GM12874 (cell line): ENCODE measurements around the gene FIGNL2.

Experiments
- TF ChIP-seq, protein P1 (sequence below): IDR thresholded peaks from 2 replicates; pipeline ENCODE4 v1.5.1; 2011; ENCODE audit warnings: low read depth, mild to moderate bottlenecking, control low read depth, low read length, moderate library complexity; ENCODE audit not compliant: insufficient read depth

Gene FIGNL2

DNA sequence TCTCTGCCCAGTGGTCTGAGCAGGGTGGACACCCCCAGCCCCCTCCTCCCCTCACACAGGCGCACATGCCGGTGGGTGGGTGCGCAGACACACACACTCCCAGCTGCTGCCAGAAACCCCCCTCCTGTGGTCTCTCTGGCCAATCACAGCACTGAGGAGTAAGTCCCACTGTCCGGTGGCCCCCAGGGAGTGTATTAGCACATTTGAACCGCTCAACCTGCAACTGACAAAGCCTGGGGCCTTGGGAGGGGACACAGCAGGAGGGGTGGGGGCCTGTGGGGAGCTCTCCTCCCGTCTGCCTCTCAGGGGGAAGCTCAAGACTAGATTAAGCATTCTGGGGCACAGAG lies 11.7 kb downstream of the FIGNL2 start:
- TF ChIP-seq, protein P1, sequence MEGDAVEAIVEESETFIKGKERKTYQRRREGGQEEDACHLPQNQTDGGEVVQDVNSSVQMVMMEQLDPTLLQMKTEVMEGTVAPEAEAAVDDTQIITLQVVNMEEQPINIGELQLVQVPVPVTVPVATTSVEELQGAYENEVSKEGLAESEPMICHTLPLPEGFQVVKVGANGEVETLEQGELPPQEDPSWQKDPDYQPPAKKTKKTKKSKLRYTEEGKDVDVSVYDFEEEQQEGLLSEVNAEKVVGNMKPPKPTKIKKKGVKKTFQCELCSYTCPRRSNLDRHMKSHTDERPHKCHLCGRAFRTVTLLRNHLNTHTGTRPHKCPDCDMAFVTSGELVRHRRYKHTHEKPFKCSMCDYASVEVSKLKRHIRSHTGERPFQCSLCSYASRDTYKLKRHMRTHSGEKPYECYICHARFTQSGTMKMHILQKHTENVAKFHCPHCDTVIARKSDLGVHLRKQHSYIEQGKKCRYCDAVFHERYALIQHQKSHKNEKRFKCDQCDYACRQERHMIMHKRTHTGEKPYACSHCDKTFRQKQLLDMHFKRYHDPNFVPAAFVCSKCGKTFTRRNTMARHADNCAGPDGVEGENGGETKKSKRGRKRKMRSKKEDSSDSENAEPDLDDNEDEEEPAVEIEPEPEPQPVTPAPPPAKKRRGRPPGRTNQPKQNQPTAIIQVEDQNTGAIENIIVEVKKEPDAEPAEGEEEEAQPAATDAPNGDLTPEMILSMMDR = no peak

DNA sequence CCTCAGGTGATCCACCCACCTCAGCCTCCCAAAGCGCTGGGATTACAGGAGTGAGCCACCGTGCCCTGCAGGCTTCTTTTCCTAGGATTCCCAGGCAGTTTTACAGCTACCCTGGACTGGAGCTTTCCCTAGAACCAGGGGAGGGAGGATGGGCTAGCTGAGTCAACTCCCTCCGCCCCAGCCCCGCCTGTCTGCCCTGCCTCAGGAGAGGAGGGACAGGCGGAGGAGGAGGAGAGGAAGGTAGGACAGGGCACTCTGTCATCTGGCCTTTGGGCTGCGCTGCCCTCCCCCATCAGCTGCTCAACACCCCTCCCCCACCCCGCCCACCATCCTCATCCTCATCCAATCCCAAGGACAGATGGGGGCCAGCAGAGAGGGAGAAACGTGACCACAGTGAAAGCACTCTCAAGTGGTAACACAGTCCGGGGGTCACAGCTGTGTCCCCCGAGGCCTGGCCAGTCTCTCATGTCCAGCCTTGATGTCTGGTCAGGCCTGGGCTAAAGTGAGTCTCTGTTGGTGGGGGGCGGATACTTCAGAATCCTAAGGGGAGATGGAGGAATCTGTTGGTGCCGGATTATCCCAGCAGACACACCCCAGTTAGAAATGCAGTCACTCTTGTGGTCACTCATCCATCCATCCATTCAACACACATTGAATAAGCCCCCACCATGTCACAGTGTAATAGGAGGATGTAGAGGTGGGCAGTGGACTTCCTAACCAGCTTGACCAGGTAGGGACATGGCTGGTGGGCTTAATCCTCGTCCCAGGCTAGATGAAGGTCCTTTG lies 12.3 kb downstream of the FIGNL2 start:
- TF ChIP-seq, protein P1 = no peak

DNA sequence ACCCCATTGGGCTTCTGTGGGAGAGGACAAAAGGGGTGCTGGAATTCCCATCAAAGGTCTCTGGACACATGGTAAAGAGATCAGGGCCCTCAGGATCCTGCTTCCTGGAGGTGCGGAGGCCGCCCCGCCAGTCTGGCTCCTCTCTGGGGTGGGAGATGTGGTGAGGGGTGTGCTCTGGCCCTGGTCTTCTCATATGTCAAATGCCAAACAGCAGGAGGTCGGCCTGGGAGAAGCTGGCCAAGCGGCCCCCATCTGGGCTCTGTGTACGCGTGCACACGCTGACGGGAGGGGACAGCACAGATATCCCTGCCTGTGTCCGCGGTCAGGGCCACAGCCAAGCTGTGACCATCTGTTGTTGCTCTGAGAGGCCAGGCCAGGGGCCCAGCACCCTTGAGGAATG lies 14.1 kb downstream of the FIGNL2 start:
- TF ChIP-seq, protein P1 = no peak

DNA sequence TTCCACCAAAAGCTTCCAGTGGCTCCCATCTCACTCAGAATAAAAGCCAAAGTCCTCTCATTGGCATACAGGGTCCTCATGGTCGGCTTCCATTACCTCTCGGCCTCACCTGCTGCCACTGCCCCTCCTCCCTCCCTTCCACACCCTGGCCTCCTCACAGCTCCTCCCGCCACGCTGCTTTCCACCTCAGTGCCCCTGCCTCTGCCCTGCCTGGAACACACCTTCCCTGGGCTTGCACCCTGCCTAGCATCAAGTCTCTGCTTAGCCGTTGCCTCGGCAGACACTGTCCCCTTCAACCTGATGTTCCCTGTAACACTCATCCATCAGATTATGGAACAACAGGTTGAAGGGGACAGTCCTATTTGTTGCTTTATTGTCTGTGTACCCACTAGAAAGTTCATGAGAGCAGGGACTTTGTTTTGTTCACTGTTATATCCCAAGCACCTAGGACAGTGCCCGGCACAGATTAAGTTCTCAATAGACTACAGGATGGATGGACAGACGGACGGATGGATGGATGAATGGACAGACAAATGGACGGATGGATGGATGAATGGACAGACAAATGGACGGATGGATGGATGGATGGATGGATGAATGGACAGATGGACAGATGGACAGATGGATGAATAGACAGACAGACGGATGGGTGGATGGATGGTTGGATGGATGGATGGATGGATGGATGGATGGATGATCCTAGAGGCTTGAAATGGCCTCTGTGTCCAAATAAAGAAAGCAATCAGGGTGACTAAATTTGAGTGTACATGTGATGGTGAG lies 14.9 kb downstream of the FIGNL2 start:
- TF ChIP-seq, protein P1 = no peak

DNA sequence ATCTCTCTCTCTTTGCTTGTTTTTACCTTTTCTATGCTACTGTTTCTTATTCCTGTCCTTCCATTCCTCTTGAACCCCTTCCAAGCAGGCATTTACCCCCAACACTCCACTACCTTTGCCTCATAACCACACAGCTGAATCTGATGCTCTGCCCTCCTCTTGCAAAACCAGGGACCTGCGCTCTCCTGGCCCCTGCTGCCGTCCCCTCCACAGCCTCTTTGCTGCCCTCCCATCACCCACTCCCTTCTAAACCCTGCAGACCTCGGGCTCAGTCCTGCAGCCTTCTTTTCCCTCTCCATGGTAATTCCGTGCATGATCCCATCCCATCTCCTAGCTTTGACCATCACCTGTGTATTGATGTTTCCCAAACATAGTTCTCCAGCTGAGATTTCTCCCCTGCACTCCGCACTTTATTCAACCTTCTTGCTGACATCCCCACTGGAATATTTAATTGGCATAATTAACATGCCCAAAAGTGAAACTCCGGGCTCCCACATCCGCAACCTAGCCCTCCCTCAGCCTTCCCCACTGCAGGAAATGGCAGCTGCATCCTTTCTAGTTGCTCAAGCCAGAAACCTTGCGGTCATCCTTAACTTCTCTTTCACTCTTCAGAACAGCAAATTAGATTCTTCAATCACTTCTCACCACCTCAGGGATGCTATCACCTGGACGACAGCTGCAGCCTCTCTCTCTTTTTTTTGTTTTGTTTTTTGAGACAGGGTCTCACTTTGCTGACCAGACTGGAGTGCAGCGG lies 16.0 kb downstream of the FIGNL2 start:
- TF ChIP-seq, protein P1 = no peak

DNA sequence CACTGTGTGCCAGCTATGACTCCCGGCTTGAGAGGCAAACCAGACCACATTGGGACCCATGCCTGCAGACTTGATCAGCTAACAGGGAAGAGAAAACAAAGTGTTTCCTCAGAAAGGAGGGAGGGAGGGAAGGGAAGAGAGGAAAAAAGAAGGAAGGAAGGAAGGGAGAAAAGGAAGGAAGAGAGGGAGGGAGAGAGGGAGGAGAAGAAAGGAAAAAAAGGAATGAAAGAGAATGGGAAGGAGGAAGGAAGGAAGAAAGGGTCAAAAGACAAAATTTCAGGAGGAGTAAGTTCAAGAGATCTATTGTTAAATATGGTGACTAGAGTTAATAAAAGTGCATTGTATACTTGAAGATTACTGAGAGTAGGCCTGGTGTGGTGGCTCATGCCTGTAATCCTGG lies 18.9 kb downstream of the FIGNL2 start:
- TF ChIP-seq, protein P1 = no peak

DNA sequence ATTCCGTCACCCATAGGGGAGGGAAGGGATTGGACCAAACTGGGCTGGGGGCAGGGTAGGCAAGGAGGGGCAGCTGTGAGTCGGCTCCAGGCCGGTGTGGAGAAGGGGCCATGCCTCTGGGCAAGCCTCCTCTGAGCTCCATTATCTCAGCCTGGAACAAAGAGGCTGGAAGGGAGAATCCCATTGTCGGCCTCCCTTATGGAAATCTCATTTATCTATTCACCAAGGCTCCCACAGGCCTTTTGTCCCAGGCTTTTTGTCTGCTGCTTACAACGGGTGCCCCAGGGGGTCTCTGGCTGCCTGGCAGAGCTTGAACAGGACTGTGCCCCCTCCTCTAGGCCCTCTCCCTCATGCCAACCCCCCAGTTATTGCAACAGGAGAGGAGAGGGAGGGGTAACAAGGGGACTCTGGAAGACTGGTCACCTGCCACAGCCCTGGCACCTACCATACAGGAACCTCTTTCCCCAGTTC lies 19.5 kb downstream of the FIGNL2 start:
- TF ChIP-seq, protein P1 = no peak
